Endothelial cell of umbilical vein (primary cell): ENCODE data around the gene PPFIA1. TPM values are rescaled to one million over a fixed set of nuclear protein-coding genes. Genes with fewer than 3 reads are reported as not detected.

Experiments used
- BruUV-seq: library from RNA; stranded (reverse); fragments of 400-500 nt; replicated peaks from 2 replicates; lab custom pipeline; 2021; lab: Mats Ljungman, UMichigan
- CTCF ChIA-PET: fragments of 300-600, 350-600 bp; sonication (Branson Sonifier 250); formaldehyde crosslinking; loops from one replicate; lab custom pipeline; 2021; ENCODE audit warnings: antibody characterized with exemption, inconsistent platforms; lab: Charles Lee
- POLR2A ChIA-PET: fragments of 300-600, 350-600 bp; sonication (Branson Sonifier 250); formaldehyde crosslinking; loops from one replicate; lab custom pipeline; 2021; ENCODE audit warnings: antibody characterized with exemption, inconsistent platforms; lab: Charles Lee
- DNase-seq: peaks from one replicate; pipeline ENCODE4 v3.0.0-alpha.2; 2011; ENCODE audit warnings: low read depth, low spot score
- FAIRE-seq: peaks from 2 replicates; lab custom pipeline; 2011; peaks lifted over from hg19 to GRCh38; lab: Jason Lieb, UNC
- H2AFZ ChIP-seq: 2 replicates; pipeline ENCODE4 v1.6.0; 2012; ENCODE audit warnings: low read depth, low read length, control low read depth, inconsistent platforms
- H3K27ac ChIP-seq: 2 replicates; pipeline ENCODE4 v1.5.1; 2011; ENCODE audit warnings: low read depth, mild to moderate bottlenecking, control low read depth, low read length, moderate library complexity; ENCODE audit not compliant: insufficient read depth
- H3K27me3 ChIP-seq, 2 experiments: 2 replicates each; pipeline versions ENCODE4 v1.6.0 to v1.6.1; 2011; ENCODE audit warnings: low read length in 2 of 2, mixed read lengths in 1 of 2; ENCODE audit not compliant: control insufficient read depth in 2 of 2, insufficient read depth in 2 of 2
- H3K36me3 ChIP-seq, 2 experiments: 2 replicates in 1 of 2; 3 replicates in 1 of 2; pipeline ENCODE4 v1.5.1; 2011; ENCODE audit warnings: low read length in 2 of 2, mild to moderate bottlenecking in 1 of 2, moderate library complexity in 1 of 2; ENCODE audit not compliant: control insufficient read depth in 2 of 2, insufficient read depth in 2 of 2; ENCODE audit errors: extremely low read depth in 1 of 2
- H3K4me1 ChIP-seq: 3 replicates; pipeline ENCODE4 v1.5.1; 2011; ENCODE audit warnings: mild to moderate bottlenecking, low read length; ENCODE audit not compliant: control insufficient read depth, insufficient read depth; ENCODE audit errors: extremely low read depth
- H3K4me2 ChIP-seq: 2 replicates; pipeline ENCODE4 v1.6.1; 2011; ENCODE audit warnings: low read length, control low read depth, mixed read lengths; ENCODE audit not compliant: insufficient read depth
- H3K4me3 ChIP-seq, 3 experiments: fragments of 200-600 bp in 1 of 3; sonication (generic), shearing (Covaris generic) in 1 of 3; replicated peaks in 1 of 3; 2 replicates each; pipeline ENCODE4 v1.5.1; 2011 to 2016; ENCODE audit warnings: control low read depth in 3 of 3, low read length in 3 of 3, mild to moderate bottlenecking in 2 of 3, inconsistent platforms in 1 of 3, low read depth in 1 of 3, moderate library complexity in 1 of 3; ENCODE audit not compliant: insufficient read depth in 1 of 3
- H3K79me2 ChIP-seq: 2 replicates; pipeline ENCODE4 v1.6.0; 2012; ENCODE audit warnings: low read length, inconsistent platforms; ENCODE audit not compliant: control insufficient read depth, insufficient read depth
- H3K9ac ChIP-seq: replicated peaks from 2 replicates; pipeline ENCODE3; 2011; ENCODE audit warnings: low read length, control low read depth; ENCODE audit not compliant: insufficient read depth; ENCODE audit errors: extremely low read depth
- H3K9me1 ChIP-seq: replicated peaks from 3 replicates; pipeline ENCODE4 v1.6.0; 2011; ENCODE audit warnings: mild to moderate bottlenecking, low read length; ENCODE audit not compliant: control insufficient read depth, insufficient read depth; ENCODE audit errors: extremely low read depth
- H3K9me3 ChIP-seq: replicated peaks from 2 replicates; pipeline ENCODE4 v1.5.1; 2012; ENCODE audit warnings: low read length, inconsistent platforms; ENCODE audit not compliant: control insufficient read depth, insufficient read depth
- H4K20me1 ChIP-seq: replicated peaks from 2 replicates; pipeline ENCODE3; 2011; ENCODE audit warnings: mild to moderate bottlenecking, low read length; ENCODE audit not compliant: control insufficient read depth, insufficient read depth; ENCODE audit errors: extremely low read depth
- CTCF ChIP-seq, 2 donors: IDR thresholded peaks; 1 replicate in 1 of 2; 2 replicates in 1 of 2; pipeline ENCODE4 v1.5.1; 2011; ENCODE audit warnings: low read length in 2 of 2, mild to moderate bottlenecking in 2 of 2, moderate library complexity in 2 of 2, control low read depth in 1 of 2, inconsistent platforms in 1 of 2, low read depth in 1 of 2; ENCODE audit not compliant: insufficient read depth in 1 of 2; ENCODE audit errors: extremely low read depth in 1 of 2
- EZH2 ChIP-seq: IDR thresholded peaks from 2 replicates; pipeline ENCODE4 v1.6.1; 2012; ENCODE audit warnings: borderline replicate concordance, low read depth, mild to moderate bottlenecking, moderate library complexity, low read length, inconsistent platforms; ENCODE audit not compliant: severe bottlenecking
- FOS ChIP-seq: IDR thresholded peaks from 2 replicates; pipeline ENCODE4 v1.6.1; 2011; ENCODE audit warnings: mild to moderate bottlenecking, low read length, moderate library complexity, borderline replicate concordance; ENCODE audit not compliant: insufficient read depth
- GATA2 ChIP-seq: IDR thresholded peaks from 2 replicates; pipeline ENCODE4 v1.7.0; 2011; ENCODE audit warnings: low read depth, mild to moderate bottlenecking, moderate library complexity, mixed read lengths, low read length; ENCODE audit not compliant: insufficient read length, insufficient read depth
- JUN ChIP-seq: IDR thresholded peaks from 2 replicates; pipeline ENCODE4 v1.6.1; 2011; ENCODE audit warnings: borderline replicate concordance, low read depth; ENCODE audit not compliant: insufficient read length, insufficient read depth
- MAX ChIP-seq: IDR thresholded peaks from 2 replicates; pipeline ENCODE4 v1.6.1; 2011; ENCODE audit not compliant: insufficient read depth, insufficient read length
- MYC ChIP-seq: IDR thresholded peaks from one replicate; pipeline ENCODE4 v1.6.1; 2011; ENCODE audit warnings: mild to moderate bottlenecking, low read depth, low read length
- POLR2A ChIP-seq: IDR thresholded peaks from 2 replicates; pipeline ENCODE4 v1.6.1; 2012; ENCODE audit warnings: low read depth, mild to moderate bottlenecking, control low read depth, low read length
- POLR2AphosphoS5 ChIP-seq: IDR thresholded peaks from 2 replicates; pipeline ENCODE4 v1.6.1; 2012; ENCODE audit warnings: low read depth, mild to moderate bottlenecking, control low read depth, low read length, moderate library complexity; ENCODE audit not compliant: insufficient read depth
- dilution Hi-C: fragments of 300-500 bp; cut with MboI; formaldehyde crosslinking; loops from one replicate; pipeline ENCODE4 v1.15.0; 2019; ENCODE audit warnings: low sequenced_read_pairs; ENCODE audit not compliant: extremely low pct_ligation_motif_present
- intact Hi-C: fragments of 100-400 bp; cut with micrococcal nuclease; formaldehyde crosslinking; loops from one replicate; pipeline ENCODE4 v1.10.0; 2022
- polyA plus RNA-seq, 4 experiments: library from polyadenylated mRNA; depleted of rRNA in 3 of 4; stranded (reverse) in 3 of 4; unstranded in 1 of 4; fragments of >200 nt; gene quantifications; 2 replicates each; pipeline versions ENCODE4 v1.2.1 to v1.2.3, GENCODE V29; 2011 to 2012; ENCODE audit warnings: missing spikeins in 1 of 4
- total RNA-seq: library from RNA; stranded (reverse); gene quantifications from 2 replicates; pipeline ENCODE4 v1.2.3, GENCODE V29; 2021

The PPFIA1 gene
- total and polyA plus RNA-seq, 2 donors (not counting 3 experiments of a cell fraction or from before 2014, with no cell fraction given) = 44.3 to 60.9 TPM

- dilution Hi-C loops = no loop called here
- no peak for TF ChIP-seq POLR2AphosphoS5
- no peak for TF ChIP-seq MAX
- no peak for TF ChIP-seq FOS
- no peak for TF ChIP-seq CTCF (IDR thresholded peaks at IDR 0.05; ENCODE audit: extremely low read depth in 1 of 2, insufficient read depth in 1 of 2, low read depth in 1 of 2, low read length in 2 of 2)
- no peak for TF ChIP-seq MYC
- TF ChIP-seq POLR2A = no peak
- TF ChIP-seq JUN = no peak
- TF ChIP-seq GATA2 = no peak
- TF ChIP-seq EZH2 = no peak
- FAIRE-seq (no peak), DNase-seq (no peak)
- Histone ChIP-seq H3K4me1 (peaks cover 13% of the 10 kb centered on the region), H3K9ac (no peak overlapping the region), H3K79me2 (no peaks in the 10 kb centered on the region), H4K20me1 (no peaks in the 10 kb centered on the region), H3K4me3 (no peak overlapping the region), H3K36me3 (peaks cover 0 to 18% of the 10 kb centered on the region in 2 experiments), H3K9me1 (no peaks in the 10 kb centered on the region), H2AFZ (no peak overlapping the region), H3K4me2 (no peak overlapping the region), H3K27me3 (no peaks in the 10 kb centered on the region), H3K27ac (no peak overlapping the region), H3K9me3 (no peaks in the 10 kb centered on the region)
- BruUV-seq = no TSS peak
- ChIA-PET CTCF (no interaction called here), POLR2A (interaction anchor here (0.6 kb wide), 1 partner anchor 36 kb away, joined by 3 read pairs; no protein-coding TSS in a partner anchor)
- intact Hi-C loops = no loop called here
Observed at GRCh38 chr11:70364745-70365543, 94.5 kb downstream of the PPFIA1 start.
